GM10248 (cell line): ENCODE results near the gene ZFAND4.

Experiments
- CTCF ChIA-PET: fragments of 300-600 bp; sonication (Branson Sonifier 250); formaldehyde crosslinking; extraction: SDS; loops from one replicate; lab custom pipeline; 2021; ENCODE audit warnings: antibody characterized with exemption; lab: Yijun Ruan, JAX
- POLR2A ChIA-PET: fragments of 350-650 bp; sonication (Branson Sonifier 250); formaldehyde crosslinking; extraction: SDS; loops from one replicate; lab custom pipeline; 2020; ENCODE audit warnings: antibody characterized with exemption; lab: Yijun Ruan, JAX
- DNase-seq: peaks from one replicate; pipeline ENCODE4 v3.0.0; 2012; ENCODE audit errors: extremely low spot score
- CTCF ChIP-seq: IDR thresholded peaks from 2 replicates; pipeline ENCODE4 v1.5.1; 2012; ENCODE audit warnings: mild to moderate bottlenecking, low read depth; ENCODE audit errors: extremely low read depth, missing control alignments, control extremely low read depth

ZFAND4 gene

GRCh38 chr10:45589009-45589408, 83.6 kb downstream of the ZFAND4 start:
- POLR2A ChIA-PET: no interaction called here
- TF ChIP-seq CTCF: no peak
- CTCF ChIA-PET: no interaction called here
- DNase-seq: no peak

DNA sequence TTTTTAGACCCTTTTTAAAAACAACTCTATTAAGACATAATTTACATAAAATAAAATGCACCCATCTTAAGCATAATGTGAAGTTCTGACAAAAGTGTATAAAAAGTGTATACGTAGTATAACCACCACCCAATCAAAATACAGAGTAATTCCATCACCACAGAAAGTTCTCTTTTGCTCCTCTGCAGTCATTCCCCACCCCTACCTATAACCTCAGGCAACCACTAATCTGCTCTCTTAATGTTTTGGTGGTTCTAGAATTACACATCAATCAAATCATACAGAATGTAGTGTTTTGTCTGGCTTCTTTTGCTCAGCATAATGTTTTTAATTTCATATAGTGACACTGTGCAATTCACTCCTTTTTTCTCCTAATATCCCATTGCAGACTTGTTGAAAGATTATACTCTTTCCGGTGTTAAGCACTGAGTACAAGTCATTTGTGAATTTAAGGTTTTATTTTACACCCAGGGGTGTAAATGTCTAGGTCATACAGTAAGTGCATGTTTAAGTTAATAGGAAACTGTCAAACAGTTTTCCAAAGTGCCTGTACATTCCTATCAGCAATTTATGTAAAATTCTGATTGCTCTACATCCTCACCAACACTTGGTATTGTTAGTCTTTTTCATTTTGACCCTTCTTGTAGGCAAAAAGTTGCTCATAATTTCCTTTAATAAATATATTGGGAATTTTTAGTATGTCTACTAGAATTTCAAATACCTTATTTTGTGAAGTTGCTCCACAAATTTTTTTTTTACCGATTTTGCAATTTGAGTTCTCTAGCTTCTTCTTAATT, 86.3 kb downstream of the ZFAND4 start:
- POLR2A ChIA-PET: no interaction called here
- CTCF ChIA-PET: no interaction called here
- no peak for DNase-seq
- no peak for TF ChIP-seq CTCF

DNA sequence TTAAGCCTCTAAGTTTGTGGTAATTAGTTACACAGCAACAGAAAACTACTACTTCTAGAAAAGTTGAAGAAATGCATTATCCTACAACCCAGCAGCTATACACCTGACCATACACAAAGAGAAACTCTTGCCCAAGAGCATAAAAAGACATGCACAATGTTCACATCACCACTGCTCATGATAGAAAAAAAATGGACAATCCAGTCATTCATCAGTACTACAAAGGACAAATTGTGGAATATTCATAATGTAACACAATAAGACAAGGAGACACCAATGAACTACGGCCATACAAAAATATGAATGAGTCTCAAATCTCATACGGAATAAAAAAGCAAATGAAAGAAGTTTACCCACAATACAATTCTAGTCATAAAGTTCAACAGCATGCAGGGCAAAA, 87.4 kb downstream of the ZFAND4 start:
- no peak for DNase-seq
- TF ChIP-seq CTCF: no peak
- POLR2A ChIA-PET: no interaction called here
- CTCF ChIA-PET: no interaction called here

DNA sequence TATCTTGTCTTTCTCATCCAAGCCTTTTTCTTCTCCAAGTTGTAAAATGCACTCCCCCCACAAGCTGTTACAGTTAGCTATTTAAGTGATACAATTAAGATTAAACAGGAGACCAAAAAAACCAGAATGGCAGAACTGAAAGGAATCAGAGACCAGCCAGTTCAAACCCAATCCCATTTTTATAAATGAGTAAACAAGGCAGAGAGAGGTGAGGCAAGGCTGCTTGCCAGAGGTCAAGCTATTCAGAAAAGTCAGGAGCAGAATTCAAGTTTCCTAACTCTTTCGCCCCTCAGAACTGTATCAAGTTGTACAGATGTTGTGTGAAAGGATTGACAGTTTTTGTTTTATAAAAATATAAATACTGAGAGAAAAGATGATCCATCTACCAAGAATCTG, 90.2 kb downstream of the ZFAND4 start:
- no peak for DNase-seq
- no peak for TF ChIP-seq CTCF
- CTCF ChIA-PET: interaction anchor here (1.2 to 1.6 kb wide), 4 partner anchors 13 to 117 kb away, joined by 3 to 4 read pairs (median 3); no protein-coding TSS in a partner anchor
- POLR2A ChIA-PET: no interaction called here

- no peak for DNase-seq
- ChIA-PET POLR2A (no interaction called here), CTCF (interaction anchor here (0.8 to 1.6 kb wide), 5 partner anchors 13 to 116 kb away, joined by 3 to 4 read pairs (median 3); no protein-coding TSS in a partner anchor)
- TF ChIP-seq CTCF: no peak
Measured at GRCh38 chr10:45581582-45582385, 90.8 kb downstream of the ZFAND4 start.

DNA sequence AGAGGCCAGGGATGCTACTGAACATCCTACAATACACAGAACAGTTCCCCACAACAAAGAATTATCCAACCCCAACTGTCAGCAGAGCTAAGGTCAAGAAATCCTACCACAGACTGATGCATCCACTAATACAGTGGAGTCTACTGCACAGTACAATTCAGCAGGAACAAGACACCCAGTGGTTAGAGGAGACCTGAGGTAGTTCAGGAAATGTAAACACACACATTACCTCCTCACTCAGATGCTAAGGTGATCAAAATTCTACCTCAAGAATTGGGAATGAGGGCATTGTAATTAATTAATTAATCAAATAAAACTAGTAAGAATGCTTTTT, 91.4 kb downstream of the ZFAND4 start:
- ChIA-PET CTCF (interaction anchor here (0.7 to 2.1 kb wide), 8 partner anchors 12 to 119 kb away, joined by 3 to 9 read pairs (median 3); no protein-coding TSS in a partner anchor), POLR2A (no interaction called here)
- DNase-seq: no peak
- TF ChIP-seq CTCF: no peak
